LoVo (cell line): Measurements from ENCODE around the gene RCC2.
"Not testable (repeated sequence)": the region's sequence is repeated elsewhere in the genome, so short reads cannot be mapped to it uniquely, and the experiment has no call there.

Experiments used
- DNase-seq: peaks from one replicate; pipeline ENCODE4 v3.0.0-alpha.2; 2016; ENCODE audit warnings: low spot score

Gene RCC2

GRCh38 chr1:17439250-17440073 lies at the start of gene RCC2:
TSS of gene RCC2 (minus strand) at chr1:17439677. CDS start at chr1:17438514, 1,163 bp downstream.
- peak; percentile 80 for DNase-seq

GRCh38 chr1:17486242-17486641 lies 46.8 kb upstream of the RCC2 start:
- no peak for DNase-seq

GRCh38 chr1:17485281-17485680 lies 45.8 kb upstream of the RCC2 start:
- DNase-seq = no peak

DNA sequence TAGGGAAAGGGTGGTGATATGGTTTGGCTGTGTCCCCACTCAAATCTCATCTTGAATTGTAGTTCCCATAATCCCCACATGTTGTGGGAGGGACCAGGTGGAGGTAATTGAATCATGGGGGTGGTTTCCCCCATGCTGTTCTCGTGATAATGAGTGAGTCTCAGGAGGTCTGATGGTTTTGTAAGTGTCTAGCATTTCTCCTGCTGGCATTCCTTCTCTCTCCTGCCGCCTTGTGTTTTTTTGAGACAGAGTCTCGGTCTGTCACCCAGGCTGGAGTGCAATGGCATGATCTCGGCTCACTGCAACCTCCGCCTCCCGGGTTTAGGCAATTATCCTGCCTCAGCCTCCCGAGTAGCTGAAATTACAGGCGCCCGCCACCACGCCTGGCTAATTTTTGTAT lies 42.5 kb upstream of the RCC2 start:
- not testable (repeated sequence) for DNase-seq

DNA sequence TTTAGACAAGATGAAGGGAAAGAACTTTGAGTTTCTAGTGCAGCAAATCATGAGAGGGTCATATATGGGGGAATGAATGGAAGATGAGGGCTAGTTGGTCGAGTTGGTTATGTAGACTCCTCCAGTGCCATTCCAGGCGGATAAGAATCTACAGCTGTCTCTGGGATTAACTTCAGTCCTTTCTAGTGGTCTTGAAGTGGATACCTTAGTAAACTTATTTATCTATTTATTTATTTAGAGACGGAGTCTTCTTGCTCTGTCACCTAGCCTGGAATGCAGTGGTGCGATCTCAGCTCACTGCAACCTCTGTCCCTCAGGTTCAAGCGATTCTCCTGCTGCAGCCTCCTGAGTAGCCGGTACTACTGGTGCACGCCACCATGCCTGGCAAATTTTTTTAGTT lies 41.4 kb upstream of the RCC2 start:
- DNase-seq = no peak

DNA sequence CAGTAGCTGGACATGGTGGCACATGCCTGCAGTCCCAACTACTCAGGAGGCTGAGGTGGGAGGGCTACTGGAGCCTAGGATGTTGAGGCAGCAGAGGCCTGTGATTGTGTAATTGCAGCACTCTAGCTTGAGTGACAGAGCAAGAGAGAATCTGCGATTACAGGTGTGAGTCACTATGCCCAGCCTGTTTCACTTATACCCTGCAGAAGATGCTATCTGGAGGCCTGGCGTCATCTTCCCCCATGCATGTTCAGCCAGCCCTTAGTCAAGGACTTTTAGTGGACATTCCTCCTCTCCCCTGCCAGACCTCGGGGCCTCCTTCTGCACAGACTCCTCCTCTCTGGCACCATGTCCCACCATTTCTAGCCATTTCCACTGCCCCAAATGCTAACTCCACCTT lies 36.3 kb upstream of the RCC2 start:
- DNase-seq = peak; percentile 28

DNA sequence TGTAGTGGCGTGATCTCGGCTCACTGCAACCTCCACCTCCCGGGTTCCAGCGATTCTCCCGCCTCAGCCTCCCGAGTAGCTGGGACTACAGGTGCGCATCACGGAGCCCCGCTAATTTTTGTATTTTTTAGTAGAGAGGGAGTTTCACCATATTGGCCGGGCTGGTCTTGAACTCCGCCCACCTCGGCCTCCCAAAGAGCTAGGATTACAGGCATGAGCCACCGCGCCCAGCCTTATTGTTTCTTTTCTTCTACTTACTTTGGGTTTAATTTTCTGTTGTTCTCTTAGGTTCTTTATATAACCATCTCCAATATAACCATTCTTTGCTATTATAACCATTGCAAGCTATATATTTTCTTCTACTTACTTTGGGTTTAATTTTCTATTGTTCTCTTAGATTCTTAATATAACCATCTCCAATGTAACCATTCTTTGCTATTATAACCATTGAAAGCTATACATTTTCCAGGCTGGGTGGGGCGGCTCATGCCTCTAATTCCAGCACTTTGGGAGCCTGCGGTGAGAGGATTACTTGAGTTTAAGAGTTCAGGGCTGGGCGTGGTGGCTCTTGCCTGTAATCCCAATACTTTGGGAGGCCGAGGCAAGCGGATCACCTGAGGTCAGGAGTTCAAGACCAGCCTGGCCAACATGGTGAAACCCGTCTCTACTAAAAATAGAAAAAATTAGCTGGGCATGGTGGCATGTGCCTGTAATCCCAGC lies 35.5 kb upstream of the RCC2 start:
- not testable (repeated sequence) for DNase-seq

- DNase-seq = no peak
Observed at GRCh38 chr1:17472814-17473213, 33.3 kb upstream of the RCC2 start.

DNA sequence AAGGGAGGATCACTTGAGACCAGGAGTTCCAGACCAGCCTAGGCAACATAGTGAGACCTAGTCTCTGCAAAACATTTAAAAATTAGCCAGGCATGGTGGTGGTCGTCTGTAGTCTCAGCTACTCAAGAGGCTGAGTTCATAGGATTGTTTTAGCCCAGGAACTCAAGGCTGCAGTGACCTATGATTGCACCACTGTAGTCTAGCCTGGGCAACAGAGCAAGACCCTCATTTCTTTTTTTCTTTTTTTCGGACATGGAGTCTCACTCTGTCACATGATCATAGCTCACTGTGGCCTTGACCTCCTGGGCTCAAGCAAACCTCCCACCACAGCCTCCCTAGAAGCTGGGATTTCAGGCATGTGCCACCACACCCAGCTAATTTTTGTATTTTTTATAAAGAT lies 31.9 kb upstream of the RCC2 start:
- no peak for DNase-seq

- DNase-seq = no peak
Observed at GRCh38 chr1:17470021-17470799, 30.7 kb upstream of the RCC2 start.

DNA sequence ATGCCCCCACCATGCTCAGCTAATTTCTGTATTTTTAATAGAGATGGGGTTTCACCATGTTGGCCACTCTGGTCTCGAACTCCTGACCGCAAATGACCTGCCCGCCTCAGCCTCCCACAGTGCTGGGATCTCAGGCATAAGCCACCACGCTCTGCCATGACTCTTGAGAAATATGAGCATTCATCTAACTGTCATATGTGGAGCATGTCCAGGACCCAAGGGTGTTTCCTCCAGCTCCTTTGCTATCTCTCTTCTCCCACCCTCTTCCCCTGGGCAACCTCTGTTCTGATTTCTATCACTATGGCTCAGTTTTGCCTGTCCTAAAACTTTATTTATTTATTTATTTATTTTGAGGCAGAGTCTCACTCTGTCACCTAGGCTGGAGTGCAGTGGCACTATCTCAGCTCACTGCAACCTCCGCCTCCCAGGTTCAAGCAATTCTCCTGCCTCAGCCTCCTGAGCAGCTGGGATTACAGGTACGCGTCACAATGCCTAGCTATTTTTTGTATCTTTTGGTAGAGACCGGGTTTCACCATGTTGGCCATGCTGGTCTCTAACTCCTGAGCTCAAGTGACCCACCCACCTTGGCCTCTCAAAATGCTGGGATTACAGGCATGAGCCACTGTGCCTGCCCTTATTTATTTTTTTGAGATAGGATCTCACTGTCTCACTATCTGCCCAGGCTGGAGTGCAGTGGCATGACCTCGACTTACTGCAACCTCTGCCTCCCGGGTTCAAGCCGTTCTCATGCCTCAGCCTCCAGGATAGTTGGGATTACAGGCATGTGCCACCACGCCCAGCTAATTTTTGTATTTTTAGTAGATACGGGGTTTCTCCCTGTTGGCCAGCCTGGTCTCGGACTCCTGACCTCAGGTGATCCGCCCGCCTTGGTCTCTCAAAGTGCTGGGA lies 29.1 kb upstream of the RCC2 start:
- DNase-seq = not testable (repeated sequence)

DNA sequence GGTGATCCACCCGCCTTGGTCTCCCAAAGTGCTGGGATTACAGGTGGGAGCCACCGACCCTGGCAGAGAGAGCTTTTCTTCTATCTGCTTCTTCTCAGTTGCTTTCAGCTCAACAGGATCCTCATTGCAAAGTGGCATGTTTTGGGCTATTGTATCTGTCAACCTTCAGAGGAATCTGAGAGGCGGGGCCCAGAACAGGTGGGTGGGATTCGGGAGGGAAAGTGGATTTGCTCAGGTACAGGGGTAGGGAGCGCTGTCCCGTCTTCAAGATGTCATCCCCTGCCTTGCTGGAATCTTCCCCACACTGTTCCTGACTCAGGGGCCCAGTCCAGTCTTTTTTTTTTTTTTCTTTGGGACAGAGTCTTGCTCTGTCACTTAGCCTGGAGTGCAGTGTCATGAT lies 26.9 kb upstream of the RCC2 start:
- DNase-seq = no peak

DNA sequence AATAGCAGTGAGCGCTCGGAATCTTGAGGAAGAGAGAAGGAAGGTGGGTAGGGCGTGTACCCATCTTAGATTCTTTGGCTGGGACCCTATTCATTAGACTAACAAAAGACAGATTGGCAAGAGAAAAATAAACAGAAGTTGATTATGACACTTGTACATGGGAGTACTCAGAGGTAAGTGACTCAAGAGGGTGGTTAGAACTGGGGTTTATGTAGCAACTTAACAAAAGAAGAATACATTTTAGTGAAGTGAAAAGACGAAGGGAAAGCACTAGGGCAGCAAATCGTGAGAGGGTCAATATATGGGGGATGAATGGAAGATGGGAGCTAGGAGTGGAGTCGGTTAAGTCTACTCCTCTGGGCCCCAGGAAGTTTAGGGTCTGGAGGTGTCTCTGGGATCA lies 25.8 kb upstream of the RCC2 start:
- no peak for DNase-seq

DNA sequence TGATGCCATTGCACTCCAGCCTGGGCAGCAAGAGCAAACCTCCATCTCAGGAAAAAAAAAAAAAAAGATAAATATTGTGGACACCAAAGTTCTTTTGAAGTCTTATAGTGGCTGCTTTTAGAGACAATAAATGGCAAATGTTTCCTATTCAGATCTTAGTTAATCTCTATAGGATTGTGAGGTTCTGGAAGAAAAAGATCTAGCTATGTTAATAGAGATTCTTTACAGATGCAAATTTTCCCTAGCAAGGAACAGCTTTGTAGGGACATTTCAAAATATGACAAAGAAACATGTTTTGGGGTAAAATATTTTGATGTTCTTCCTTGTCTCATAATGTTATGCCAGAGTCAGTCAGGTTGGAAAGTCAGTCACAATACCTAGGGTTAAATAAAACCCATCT lies 24.5 kb upstream of the RCC2 start:
- DNase-seq = no peak

DNA sequence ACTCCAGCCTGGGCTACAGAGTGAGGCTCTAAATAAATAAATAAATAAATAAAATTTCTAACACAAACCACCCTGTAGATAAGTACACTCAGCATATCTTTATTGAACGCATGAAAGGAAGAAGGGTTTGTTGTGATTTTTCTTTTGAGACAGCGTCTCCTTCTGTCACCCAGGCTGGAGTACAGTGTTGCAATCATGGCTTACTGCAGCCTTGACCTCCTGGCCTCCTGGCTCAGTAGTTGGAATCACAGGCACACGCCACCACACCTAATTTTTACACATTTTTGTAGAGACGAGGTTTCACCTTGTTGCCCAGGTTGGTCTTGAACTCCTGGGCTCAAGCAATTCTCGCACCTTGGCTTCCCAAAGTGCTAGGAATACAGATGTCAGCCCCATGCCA lies 23.2 kb upstream of the RCC2 start:
- DNase-seq = no peak

- peak; percentile 30 for DNase-seq
Observed at GRCh38 chr1:17460219-17460618, 20.7 kb upstream of the RCC2 start.

- no peak for DNase-seq
Observed at GRCh38 chr1:17458794-17459193, 19.3 kb upstream of the RCC2 start.

DNA sequence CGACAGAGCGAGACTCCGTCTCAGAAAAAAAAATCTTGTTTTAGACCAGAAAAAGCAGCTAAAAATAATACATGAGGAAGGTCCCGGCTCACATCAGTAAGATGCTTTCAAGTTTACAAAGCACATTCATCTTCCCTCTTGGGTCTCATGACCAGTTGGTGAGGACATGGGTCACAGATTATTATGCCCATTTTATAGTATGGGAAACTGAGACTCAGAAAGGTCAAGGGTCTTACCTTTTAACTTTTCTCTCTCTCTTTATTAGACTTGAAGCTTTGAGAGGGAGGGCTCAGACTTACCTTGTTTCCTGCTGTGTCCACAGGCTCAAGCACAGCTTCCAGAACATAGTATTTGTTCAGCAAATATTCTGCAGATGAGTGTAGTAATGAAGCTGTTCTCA lies 13.2 kb upstream of the RCC2 start:
- no peak for DNase-seq

DNA sequence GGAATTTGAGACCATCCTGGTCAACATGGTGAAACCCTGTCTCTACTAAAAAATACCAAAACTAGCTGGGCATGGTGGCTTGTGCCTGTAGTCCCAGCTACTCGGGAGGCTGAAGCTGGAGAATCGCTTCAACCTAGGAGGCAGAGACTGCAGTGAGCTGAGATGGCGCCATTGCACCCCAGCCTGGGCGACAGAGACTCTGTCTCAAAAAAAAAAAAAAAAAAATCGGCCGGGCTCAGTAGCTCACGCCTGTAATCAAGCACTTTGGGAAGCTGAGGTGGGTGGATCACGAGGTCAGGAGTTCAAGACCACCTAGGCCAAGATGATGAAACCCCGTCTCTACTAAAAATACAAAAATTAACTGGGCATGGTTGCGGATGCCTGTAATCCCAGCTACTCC lies 12.7 kb upstream of the RCC2 start:
- not testable (repeated sequence) for DNase-seq

DNA sequence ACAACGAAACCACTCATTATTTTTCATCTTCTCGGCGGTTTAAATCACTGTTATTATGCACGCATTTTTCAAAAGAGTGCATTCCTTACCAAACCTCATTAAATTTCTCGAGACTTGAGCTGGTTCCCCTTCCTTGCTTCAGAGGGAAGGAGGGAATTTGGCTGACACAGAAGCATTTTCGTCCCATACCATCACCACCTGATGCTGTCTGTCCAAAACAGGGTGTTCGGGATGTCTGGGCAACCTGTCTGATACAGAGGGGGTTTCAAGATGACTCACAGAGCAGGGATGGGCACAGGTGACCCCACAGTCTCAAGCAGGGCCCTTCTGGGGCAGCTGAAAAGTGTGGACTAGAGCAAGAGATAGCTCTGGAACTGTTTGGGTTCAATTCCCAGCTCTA lies 12.3 kb upstream of the RCC2 start:
- no peak for DNase-seq

GRCh38 chr1:17447501-17447992 lies 8.1 kb upstream of the RCC2 start:
- no peak for DNase-seq

DNA sequence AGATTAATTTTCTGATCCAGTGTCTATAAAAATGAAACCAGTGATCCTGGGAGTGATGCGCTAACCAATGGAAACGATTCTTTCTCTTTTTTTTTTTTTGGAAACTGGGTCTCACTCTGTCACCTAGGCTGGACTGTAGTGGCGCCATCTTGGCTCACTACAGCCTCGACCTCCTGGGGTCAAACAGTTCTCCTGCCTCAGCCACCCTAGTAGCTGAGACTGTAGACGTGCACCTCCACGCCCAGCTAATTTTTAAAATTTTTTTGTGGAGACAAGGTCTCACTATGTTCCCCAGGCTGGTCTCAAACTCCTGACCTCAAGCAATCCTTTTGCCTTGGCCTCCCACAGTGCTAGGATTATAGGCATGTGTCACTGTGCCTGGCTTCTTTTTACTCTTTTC lies 3.4 kb upstream of the RCC2 start:
- no peak for DNase-seq
